ENCODE data around the gene CBFA2T3.

DNA sequence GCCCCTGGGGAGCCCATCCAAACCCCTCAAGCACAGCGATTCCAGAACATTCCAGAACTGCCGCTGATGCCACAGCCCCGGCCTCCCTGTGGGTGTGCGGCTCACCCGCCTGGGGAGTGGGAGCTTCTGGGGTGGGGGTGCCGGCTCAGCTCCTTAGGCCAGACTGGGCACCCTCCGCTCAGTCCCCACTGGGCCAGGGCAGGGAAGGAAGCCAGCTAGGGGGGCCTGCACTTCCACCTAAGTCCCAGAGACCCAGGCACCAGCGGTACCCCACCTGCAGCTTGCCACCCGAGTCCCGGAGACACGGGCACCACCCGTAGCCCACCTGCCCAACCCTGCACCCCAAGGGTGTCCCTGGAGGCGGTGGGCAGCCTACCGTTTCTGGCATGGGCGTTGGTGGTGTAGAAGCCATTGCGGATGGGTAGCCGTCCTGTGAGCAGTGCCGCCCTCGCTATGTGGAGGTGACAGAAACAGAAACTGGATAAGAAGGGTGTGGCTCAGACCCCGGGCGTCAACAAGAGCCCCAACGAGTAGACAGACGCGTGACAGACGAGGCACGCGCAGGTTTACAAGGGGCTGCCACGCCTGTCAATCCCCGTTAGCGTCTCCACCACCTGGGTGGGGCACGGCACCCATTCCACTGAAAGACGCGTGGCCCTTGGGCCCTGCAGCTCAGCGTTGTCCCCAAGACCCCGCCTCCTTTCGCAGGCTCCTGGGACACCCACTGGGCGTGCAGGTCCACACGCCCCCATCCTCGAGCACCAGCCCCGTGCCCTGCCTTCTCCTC is 135.3 kb downstream of the CBFA2T3 start:
- TF ChIP-seq, protein P1, sequence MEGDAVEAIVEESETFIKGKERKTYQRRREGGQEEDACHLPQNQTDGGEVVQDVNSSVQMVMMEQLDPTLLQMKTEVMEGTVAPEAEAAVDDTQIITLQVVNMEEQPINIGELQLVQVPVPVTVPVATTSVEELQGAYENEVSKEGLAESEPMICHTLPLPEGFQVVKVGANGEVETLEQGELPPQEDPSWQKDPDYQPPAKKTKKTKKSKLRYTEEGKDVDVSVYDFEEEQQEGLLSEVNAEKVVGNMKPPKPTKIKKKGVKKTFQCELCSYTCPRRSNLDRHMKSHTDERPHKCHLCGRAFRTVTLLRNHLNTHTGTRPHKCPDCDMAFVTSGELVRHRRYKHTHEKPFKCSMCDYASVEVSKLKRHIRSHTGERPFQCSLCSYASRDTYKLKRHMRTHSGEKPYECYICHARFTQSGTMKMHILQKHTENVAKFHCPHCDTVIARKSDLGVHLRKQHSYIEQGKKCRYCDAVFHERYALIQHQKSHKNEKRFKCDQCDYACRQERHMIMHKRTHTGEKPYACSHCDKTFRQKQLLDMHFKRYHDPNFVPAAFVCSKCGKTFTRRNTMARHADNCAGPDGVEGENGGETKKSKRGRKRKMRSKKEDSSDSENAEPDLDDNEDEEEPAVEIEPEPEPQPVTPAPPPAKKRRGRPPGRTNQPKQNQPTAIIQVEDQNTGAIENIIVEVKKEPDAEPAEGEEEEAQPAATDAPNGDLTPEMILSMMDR (conservative IDR thresholded peaks at IDR 0.05; ENCODE audit: low read length): no peak
- no peak for TF ChIP-seq EZH2phosphoT487 (IDR thresholded peaks at IDR 0.05; ENCODE audit: borderline replicate concordance)

All from Loucy (cell line).